NCI-H345 (cell line): ENCODE measurements around the gene OR4K15.
"Not testable (repeated sequence)": the region's sequence is repeated elsewhere in the genome, so short reads cannot be mapped to it uniquely, and the experiment has no call there.

Experiments
- DNase-seq: peaks from one replicate; lab custom pipeline; 2025; lab: John Stamatoyannopoulos, UW

OR4K15 gene, protein sequence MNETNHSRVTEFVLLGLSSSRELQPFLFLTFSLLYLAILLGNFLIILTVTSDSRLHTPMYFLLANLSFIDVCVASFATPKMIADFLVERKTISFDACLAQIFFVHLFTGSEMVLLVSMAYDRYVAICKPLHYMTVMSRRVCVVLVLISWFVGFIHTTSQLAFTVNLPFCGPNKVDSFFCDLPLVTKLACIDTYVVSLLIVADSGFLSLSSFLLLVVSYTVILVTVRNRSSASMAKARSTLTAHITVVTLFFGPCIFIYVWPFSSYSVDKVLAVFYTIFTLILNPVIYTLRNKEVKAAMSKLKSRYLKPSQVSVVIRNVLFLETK

GRCh38 chr14:19975291-19975690, at the start of gene OR4K15:
OR4K15 (plus strand) TSS chr14:19975591; CDS start chr14:19975591, 0 bp downstream.
- DNase-seq: no peak

DNA sequence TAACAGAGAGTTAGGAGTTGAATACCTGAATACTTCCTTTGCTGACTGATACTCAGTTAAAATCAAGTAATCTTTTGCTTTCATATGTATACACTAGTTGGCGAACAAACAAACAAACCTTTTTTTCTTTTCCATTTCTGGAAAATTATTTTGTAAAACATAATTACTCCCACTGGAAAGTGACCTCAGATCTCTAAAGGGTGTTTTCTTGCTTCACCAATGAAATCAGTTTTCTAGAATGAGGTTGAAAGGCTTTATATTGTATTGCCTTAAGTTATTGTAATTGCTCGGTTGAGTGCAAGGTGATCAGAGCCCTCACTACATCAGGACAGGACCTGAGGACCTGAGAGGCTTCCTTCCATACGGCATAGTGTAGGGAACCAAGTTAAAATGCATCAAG, 44.8 kb upstream of the OR4K15 start, which contains the start of gene OR4K1:
OR4K1 (plus strand) TSS at position 301 of the 400 bp plus-strand sequence. CDS start 4,750 bp downstream, outside the sequence.
- DNase-seq: no peak

DNA sequence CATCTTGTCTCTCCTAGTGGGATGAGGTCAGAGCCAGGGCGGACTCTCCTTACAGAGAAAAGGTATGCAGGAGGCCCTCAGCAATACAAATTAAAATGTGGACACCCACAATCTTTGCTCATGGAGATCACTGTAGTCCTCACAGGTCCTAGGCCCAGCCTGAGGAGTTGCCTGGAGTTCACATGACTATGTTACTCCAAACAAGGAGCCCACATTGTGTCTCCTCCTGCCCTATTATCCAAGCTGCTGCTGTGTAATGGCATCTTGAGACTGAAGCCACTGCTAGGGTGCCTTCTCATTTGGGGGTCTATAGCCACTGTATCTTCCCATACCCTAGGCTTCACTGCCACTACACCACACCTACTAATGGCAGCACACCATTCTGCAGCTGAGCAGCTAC, 33.7 kb upstream of the OR4K15 start:
- DNase-seq: no peak

GRCh38 chr14:19947413-19948090, 27.8 kb upstream of the OR4K15 start:
- DNase-seq: no peak

DNA sequence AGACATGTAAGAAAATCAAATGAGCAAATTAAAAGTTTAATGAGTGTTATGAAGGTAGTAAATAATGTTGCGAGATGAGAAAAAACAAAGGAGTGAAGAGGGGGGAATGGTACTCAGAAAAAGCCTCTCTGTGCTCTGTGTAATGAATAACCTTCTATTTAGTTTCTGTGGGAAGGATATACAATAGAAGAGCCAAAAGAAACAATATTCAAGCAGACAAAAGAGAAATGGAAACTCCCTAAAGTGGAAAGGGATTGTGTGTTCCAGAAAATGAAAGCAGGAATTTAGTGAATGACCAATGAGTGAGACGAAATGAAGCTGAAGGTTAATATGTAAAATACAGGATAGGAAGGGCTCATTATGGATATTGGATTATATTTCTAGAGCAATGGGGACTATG, 26.2 kb upstream of the OR4K15 start:
- no peak for DNase-seq

DNA sequence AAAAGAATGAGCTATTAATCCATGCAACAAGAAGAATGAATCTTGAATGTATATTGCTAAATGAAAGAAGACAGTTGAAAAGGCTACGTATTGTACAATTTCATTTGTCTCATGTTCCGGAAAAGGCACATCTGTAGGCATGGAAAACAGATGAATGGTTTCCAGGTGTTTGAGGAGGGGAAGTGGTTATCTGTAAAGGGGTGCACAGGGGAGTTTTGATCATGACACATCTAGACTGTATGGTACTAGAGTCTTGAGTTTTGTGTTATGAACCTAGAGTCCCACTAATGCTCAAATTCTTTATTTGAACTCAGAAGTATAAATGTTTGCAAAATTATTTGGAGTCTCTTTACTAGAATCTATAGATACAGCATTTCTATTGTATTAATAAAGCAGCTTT, 5.7 kb upstream of the OR4K15 start:
- DNase-seq: not testable (repeated sequence)

DNA sequence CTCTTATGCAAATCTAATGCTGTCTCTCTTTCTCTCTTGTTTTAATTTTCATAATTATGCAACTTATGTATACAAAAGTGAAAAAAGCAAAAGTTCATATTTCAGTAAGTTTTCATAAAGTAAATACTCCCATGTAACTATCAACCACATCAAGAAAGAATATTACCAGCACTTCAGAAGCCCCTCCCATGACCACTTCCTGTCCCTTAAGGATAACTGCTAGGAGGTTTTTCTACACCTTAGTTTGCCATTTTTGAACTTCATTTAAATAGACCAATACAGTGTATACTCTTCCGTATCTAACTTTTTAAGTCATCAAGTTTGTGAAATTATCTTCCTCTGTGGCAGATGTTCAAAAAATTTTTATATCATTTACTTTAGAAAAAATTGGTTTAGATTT, 547 bp upstream of the OR4K15 start:
- DNase-seq: no peak

GRCh38 chr14:19993438-19993837, 18.0 kb downstream of the OR4K15 start:
- DNase-seq: no peak

DNA sequence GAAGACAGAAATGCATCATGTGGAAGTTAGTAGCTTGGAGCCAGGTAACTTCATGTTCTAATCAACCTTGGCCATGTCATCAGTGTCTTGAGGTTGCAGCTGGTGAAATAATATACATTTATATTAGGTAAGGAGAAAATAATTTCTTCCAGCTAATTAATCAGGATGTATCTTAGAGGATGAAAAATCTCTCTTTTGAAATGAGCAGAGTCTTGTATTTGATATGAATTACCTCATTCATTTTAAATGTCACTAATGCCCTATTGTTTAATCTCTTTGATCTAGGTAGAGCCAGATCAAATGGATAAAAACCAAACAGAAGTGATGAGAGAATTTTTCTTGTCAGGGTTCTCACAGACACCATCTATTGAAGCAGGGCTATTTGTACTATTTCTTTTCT, 26.5 kb downstream of the OR4K15 start, which contains the start of gene OR4Q2:
OR4Q2 (plus strand) TSS at position 301 of the 400 bp plus-strand sequence.
- no peak for DNase-seq

- no peak for DNase-seq
Measured at GRCh38 chr14:20002319-20002718, 26.9 kb downstream of the OR4K15 start.

DNA sequence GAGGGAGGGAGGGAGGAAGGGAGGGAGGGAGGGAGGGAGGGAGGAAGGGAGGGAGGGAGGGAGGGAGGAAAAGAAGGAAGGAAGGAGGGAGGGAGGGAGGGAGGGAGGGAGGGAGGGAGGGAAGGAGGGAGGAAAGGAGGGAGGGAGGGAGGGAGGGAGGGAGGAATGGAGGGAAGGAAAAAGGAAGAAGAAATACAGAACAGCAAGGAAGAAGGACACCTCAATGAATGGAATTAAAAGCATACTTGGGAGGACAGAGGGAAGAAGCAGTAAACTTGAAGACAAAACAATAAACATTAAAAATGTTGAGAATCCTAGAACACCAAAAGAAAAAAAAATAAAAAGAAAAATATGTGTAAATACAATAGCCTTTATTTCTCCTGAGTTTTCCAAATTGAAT, 32.8 kb downstream of the OR4K15 start:
- no peak for DNase-seq

- DNase-seq: no peak
Measured at GRCh38 chr14:20019257-20019865, 44.0 kb downstream of the OR4K15 start, which contains the start of gene OR4K14. OR4K14 (minus strand) TSS chr14:20019307; CDS start chr14:20015193, 4,114 bp downstream.
